KMS-11 (cell line): ENCODE measurements around the gene SFTPD.
"Not testable (repeated sequence)": the region's sequence is repeated elsewhere in the genome, so short reads cannot be mapped to it uniquely, and the experiment has no call there.

Source experiments
- H2AFZ ChIP-seq: fragments of 200-600 bp; sonication (generic); 2 replicates; pipeline ENCODE4 v1.6.1; 2016; ENCODE audit warnings: antibody characterized with exemption, mixed run types, low read depth
- H3K27ac ChIP-seq: fragments of 200-600 bp; sonication (generic); 2 replicates; pipeline ENCODE4 v1.6.1; 2016; ENCODE audit warnings: mild to moderate bottlenecking, mixed run types
- H3K27me3 ChIP-seq: fragments of 200-600 bp; sonication (generic); 2 replicates; pipeline ENCODE4 v1.6.1; 2017; ENCODE audit warnings: mild to moderate bottlenecking, low read depth, mixed run types, moderate library complexity; ENCODE audit not compliant: insufficient read depth
- H3K36me3 ChIP-seq: fragments of 200-600 bp; sonication (generic); 2 replicates; pipeline ENCODE4 v1.6.1; 2017; ENCODE audit warnings: mild to moderate bottlenecking, mixed run types; ENCODE audit not compliant: insufficient read depth
- H3K4me1 ChIP-seq: fragments of 200-600 bp; sonication (generic); 2 replicates; pipeline ENCODE4 v1.6.1; 2016; ENCODE audit warnings: mild to moderate bottlenecking, low read depth, mixed run types; ENCODE audit not compliant: poor library complexity, severe bottlenecking
- H3K4me2 ChIP-seq: fragments of 200-600 bp; sonication (generic); 2 replicates; pipeline ENCODE4 v1.7.0; 2016; ENCODE audit warnings: mild to moderate bottlenecking, mixed run types
- H3K4me3 ChIP-seq: fragments of 200-600 bp; sonication (generic); IDR thresholded peaks from 2 replicates; pipeline ENCODE4 v1.6.1; 2017; ENCODE audit warnings: low read depth, low read length, mixed read lengths; ENCODE audit not compliant: insufficient read depth
- H3K79me2 ChIP-seq: fragments of 200-600 bp; sonication (generic); 2 replicates; pipeline ENCODE4 v1.6.1; 2016; ENCODE audit warnings: low read depth, mixed run types; ENCODE audit not compliant: insufficient read depth
- H3K9ac ChIP-seq: fragments of 200-600 bp; sonication (generic); 2 replicates; pipeline ENCODE4 v1.6.1; 2016; ENCODE audit warnings: mild to moderate bottlenecking, mixed run types
- H4K20me1 ChIP-seq: fragments of 200-600 bp; sonication (generic); 2 replicates; pipeline ENCODE4 v1.6.1; 2016; ENCODE audit warnings: mild to moderate bottlenecking, mixed run types; ENCODE audit not compliant: insufficient read depth
- TF ChIP-seq, protein P1 (sequence below): fragments of 200-600 bp; sonication (generic); conservative IDR thresholded peaks from 2 replicates; pipeline ENCODE4 v1.6.1; 2017; ENCODE audit warnings: low read depth, mild to moderate bottlenecking, antibody characterized with exemption, low read length, moderate library complexity, mixed read lengths

SFTPD gene

GRCh38 chr10:79926037-79926436 lies 22.9 kb downstream of the SFTPD start:
- Histone ChIP-seq H3K4me1 (peaks cover 5% of the 10 kb centered on the region), H3K79me2 (no peaks in the 10 kb centered on the region), H3K9ac (no peak overlapping the region), H3K4me3 (no peak overlapping the region), H3K4me2 (no peak overlapping the region), H3K36me3 (no peaks in the 10 kb centered on the region), H2AFZ (no peak overlapping the region), H3K27me3 (no peaks in the 10 kb centered on the region), H4K20me1 (no peaks in the 10 kb centered on the region), H3K27ac (no peak overlapping the region)
- TF ChIP-seq, protein P1, sequence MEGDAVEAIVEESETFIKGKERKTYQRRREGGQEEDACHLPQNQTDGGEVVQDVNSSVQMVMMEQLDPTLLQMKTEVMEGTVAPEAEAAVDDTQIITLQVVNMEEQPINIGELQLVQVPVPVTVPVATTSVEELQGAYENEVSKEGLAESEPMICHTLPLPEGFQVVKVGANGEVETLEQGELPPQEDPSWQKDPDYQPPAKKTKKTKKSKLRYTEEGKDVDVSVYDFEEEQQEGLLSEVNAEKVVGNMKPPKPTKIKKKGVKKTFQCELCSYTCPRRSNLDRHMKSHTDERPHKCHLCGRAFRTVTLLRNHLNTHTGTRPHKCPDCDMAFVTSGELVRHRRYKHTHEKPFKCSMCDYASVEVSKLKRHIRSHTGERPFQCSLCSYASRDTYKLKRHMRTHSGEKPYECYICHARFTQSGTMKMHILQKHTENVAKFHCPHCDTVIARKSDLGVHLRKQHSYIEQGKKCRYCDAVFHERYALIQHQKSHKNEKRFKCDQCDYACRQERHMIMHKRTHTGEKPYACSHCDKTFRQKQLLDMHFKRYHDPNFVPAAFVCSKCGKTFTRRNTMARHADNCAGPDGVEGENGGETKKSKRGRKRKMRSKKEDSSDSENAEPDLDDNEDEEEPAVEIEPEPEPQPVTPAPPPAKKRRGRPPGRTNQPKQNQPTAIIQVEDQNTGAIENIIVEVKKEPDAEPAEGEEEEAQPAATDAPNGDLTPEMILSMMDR = no peak

DNA sequence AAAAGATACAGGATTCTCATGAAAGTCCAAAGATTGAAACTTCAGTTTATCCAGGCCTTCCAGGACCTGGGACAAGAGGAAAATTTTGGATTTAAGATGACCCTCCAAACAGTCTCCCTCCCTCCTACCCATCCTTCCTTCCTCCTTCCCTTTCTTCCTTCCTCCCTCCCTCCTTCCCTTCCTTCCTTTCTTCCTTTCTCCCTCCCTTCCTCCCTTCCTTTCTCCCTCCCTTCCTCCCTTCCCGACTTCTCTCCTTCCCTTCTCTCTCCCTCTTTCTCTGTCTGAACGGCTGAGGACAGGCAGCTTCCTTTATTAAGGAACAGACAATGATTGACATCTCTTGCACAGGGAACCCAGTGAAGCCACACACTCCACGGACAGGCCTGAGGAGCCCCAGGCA lies 23.3 kb downstream of the SFTPD start:
- Histone ChIP-seq H3K36me3 (no peaks in the 10 kb centered on the region), H3K27me3 (no peaks in the 10 kb centered on the region), H3K27ac (no peak overlapping the region), H4K20me1 (no peaks in the 10 kb centered on the region), H3K79me2 (no peaks in the 10 kb centered on the region), H3K4me1 (peaks cover 5% of the 10 kb centered on the region), H2AFZ (no peak overlapping the region), H3K4me2 (no peak overlapping the region), H3K4me3 (no peak overlapping the region), H3K9ac (no peak overlapping the region)
- TF ChIP-seq, protein P1 = no peak

DNA sequence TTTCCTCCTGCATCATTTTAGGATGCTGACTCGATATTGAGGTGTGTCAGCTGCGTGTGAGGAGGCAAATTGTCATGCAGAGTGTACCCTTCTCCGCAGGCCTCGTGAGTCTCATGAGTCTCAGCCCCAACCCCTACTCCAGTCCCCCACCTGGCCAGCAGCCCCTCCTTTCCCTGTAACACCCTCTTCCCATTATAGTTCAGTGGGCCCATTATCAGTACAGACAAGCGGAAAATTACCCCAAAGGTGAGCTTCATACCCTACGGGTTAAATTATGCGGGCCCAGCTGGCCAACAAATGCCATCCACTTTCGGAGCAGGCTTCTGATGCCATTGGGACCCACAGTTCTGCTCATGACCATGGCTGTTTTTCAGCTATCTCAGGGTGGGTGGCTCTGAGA lies 25.2 kb downstream of the SFTPD start:
- Histone ChIP-seq H3K4me3 (no peak overlapping the region), H3K27me3 (no peaks in the 10 kb centered on the region), H3K9ac (no peak overlapping the region), H3K27ac (no peak overlapping the region), H3K36me3 (no peaks in the 10 kb centered on the region), H3K4me2 (no peak overlapping the region), H4K20me1 (no peaks in the 10 kb centered on the region), H3K4me1 (peaks cover 3% of the 10 kb centered on the region), H2AFZ (no peak overlapping the region), H3K79me2 (no peaks in the 10 kb centered on the region)
- TF ChIP-seq, protein P1 = no peak

DNA sequence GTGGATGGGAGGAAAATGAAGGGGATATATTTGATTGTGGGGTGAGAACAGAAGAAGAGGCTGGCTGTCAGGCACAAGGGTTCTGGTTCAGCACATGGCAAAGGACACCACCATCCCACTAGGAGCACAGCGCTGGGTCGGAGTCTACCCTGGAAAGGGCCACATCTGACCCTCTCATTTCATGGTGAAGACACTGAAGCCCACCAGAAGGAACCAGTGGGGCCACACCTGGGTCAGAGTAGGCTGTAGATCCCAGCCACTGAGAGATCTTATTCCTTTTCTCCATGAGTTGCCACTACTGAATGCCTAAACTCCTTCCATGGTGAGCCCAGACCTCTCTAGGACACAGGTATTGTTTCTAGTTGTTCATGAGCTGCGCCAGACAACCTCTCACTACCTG lies 25.8 kb downstream of the SFTPD start:
- H3K4me1 ChIP-seq = peaks cover 8% of the 10 kb centered on the region
- TF ChIP-seq, protein P1 = no peak
- H2AFZ ChIP-seq = no peak overlapping the region
- no peak overlapping the region for H3K4me3 ChIP-seq
- no peak overlapping the region for H3K27ac ChIP-seq
- H4K20me1 ChIP-seq = no peaks in the 10 kb centered on the region
- H3K36me3 ChIP-seq = no peaks in the 10 kb centered on the region
- H3K9ac ChIP-seq = no peak overlapping the region
- no peaks in the 10 kb centered on the region for H3K27me3 ChIP-seq
- no peak overlapping the region for H3K4me2 ChIP-seq
- H3K79me2 ChIP-seq = no peaks in the 10 kb centered on the region

- not testable (repeated sequence) for H4K20me1 ChIP-seq, H3K27ac ChIP-seq, H3K4me3 ChIP-seq, H3K79me2 ChIP-seq, H3K27me3 ChIP-seq, H2AFZ ChIP-seq, H3K36me3 ChIP-seq, H3K9ac ChIP-seq, H3K4me2 ChIP-seq
- H3K4me1 ChIP-seq = peaks cover 20% of the 10 kb centered on the region
Observed at GRCh38 chr10:79922011-79922412, 26.9 kb downstream of the SFTPD start.

- not testable (repeated sequence) for H3K27me3 ChIP-seq, H3K79me2 ChIP-seq, H3K9ac ChIP-seq, H3K4me2 ChIP-seq, H4K20me1 ChIP-seq, H3K4me3 ChIP-seq, H2AFZ ChIP-seq, H3K27ac ChIP-seq, H3K36me3 ChIP-seq
- H3K4me1 ChIP-seq = peaks cover 49% of the 10 kb centered on the region
Observed at GRCh38 chr10:79915838-79916237, 33.1 kb downstream of the SFTPD start.

DNA sequence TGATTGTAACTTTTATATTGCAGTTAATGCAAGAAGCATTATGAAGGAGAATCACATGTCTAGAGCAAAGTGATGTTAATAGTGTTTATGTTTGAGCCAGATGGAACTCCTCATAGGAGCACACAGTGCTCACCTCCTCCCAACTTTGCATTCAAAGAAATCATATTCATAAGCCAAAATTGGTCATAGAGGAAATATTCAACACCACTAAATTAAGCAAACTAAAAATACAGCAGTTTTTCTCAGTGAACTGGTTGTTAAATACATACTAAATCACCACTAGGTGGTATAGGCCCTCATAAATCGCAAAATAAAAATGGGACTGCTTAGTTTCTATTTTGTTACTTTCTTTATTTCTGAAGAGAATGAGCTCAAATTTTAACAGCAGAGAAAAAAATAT lies 34.4 kb downstream of the SFTPD start:
- H3K36me3 ChIP-seq, H3K27ac ChIP-seq, H3K79me2 ChIP-seq, H3K27me3 ChIP-seq, H3K4me2 ChIP-seq, H3K4me3 ChIP-seq, H3K9ac ChIP-seq, H2AFZ ChIP-seq, H4K20me1 ChIP-seq: not testable (repeated sequence)
- peaks cover 61% of the 10 kb centered on the region for H3K4me1 ChIP-seq
